ENCODE measurements around the gene EDN3. TPM values are rescaled to one million over a fixed set of nuclear protein-coding genes. Genes with fewer than 3 reads are reported as not detected.

EDN3 gene
- polyA plus RNA-seq, 1 donor (not counting 4 experiments of a cell fraction or from before 2014, with no cell fraction given): not detected

- dilution Hi-C loops (cut with MboI; ENCODE audit: extremely low pct_ligation_motif_present, low sequenced_read_pairs): no loop called here
- FAIRE-seq (no peak), DNase-seq (ENCODE audit: low read depth, low spot score) (no peak)
- no peak for TF ChIP-seq CTCF (optimal IDR thresholded peaks at IDR 0.05 in 1 of 3, IDR thresholded peaks at IDR 0.05 in 1 of 3, conservative IDR thresholded peaks at IDR 0.05 in 1 of 3; ENCODE audit: extremely low read depth in 1 of 3, insufficient read depth in 2 of 3, low read length in 3 of 3)
- no peak for TF ChIP-seq EZH2 (IDR thresholded peaks at IDR 0.05; ENCODE audit: low read length)
- Histone ChIP-seq H3K4me1 (ENCODE audit: control insufficient read depth, extremely low read depth, insufficient read depth, low read length) (no peaks in the 10 kb centered on the region), H3K79me2 (ENCODE audit: control insufficient read depth, insufficient read depth, low read length) (no peaks in the 10 kb centered on the region), H3K27me3 (ENCODE audit: control insufficient read depth, extremely low read depth, insufficient read depth, low read length) (peaks cover 9% of the 10 kb centered on the region), H4K20me1 (ENCODE audit: control insufficient read depth, extremely low read depth, insufficient read depth, low read length) (no peaks in the 10 kb centered on the region), H3K9me3 (ENCODE audit: control insufficient read depth, low read depth, low read length) (no peaks in the 10 kb centered on the region), H3K36me3 (ENCODE audit: control insufficient read depth in 2 of 2, extremely low read depth in 1 of 2, insufficient read depth in 2 of 2, low read length in 2 of 2) (no peaks in the 10 kb centered on the region), H3K4me3 (ENCODE audit: control insufficient read depth in 2 of 3, extremely low read depth in 1 of 3, insufficient read depth in 2 of 3, low read depth in 1 of 3, low read length in 3 of 3) (no peak overlapping the region), H3K9ac (ENCODE audit: control insufficient read depth, extremely low read depth, insufficient read depth, low read length) (no peak overlapping the region), H2AFZ (ENCODE audit: control insufficient read depth, low read length) (no peak overlapping the region), H3K27ac (ENCODE audit: control insufficient read depth, insufficient read depth, low read length) (no peak overlapping the region), H3K4me2 (ENCODE audit: control insufficient read depth, extremely low read depth, insufficient read depth, low read depth, low read length) (no peak overlapping the region), H3K9me1 (ENCODE audit: control insufficient read depth, extremely low read depth, insufficient read depth, low read length) (no peaks in the 10 kb centered on the region)
These were observed 75.1 kb downstream of the EDN3 start for GRCh38 chr20:59375541-59375940.

Other genes starting within 250 kb of the EDN3 start
- gene ZNF831, start 136.8 kb upstream of the EDN3 start, polyA plus RNA-seq: not detected in 3 replicates

Measured in keratinocyte (primary cell).